Esophagus muscularis mucosa (tissue), 4 donors: ENCODE results near the gene LIPC. TPM values are rescaled to one million over a fixed set of nuclear protein-coding genes. Genes with fewer than 3 reads are reported as not detected.

Experiments
- DNase-seq: peaks from one replicate; pipeline ENCODE4 v3.0.0-alpha.2; 2017; ENCODE audit errors: extremely low spot score
- H3K27ac ChIP-seq, 4 donors: fragments of 200-600 bp; sonication (generic); replicated peaks in 1 of 4; 1 replicate in 3 of 4; 2 replicates in 1 of 4; pipeline ENCODE4 v1.5.1; 2016 to 2019; ENCODE audit warnings: mild to moderate bottlenecking in 1 of 4
- H3K27me3 ChIP-seq, 4 donors: fragments of 200-600 bp; sonication (generic); one replicate each; pipeline versions ENCODE4 v1.5.1 to v1.6.0; 2016 to 2019
- H3K36me3 ChIP-seq, 4 donors: fragments of 200-600 bp; sonication (generic); one replicate each; pipeline ENCODE4 v1.5.1; 2016 to 2019
- H3K4me1 ChIP-seq, 4 donors: fragments of 200-600 bp; sonication (generic); one replicate each; pipeline ENCODE4 v1.5.1; 2016 to 2019
- H3K4me3 ChIP-seq, 4 donors: fragments of 200-600 bp; sonication (generic); 1 replicate in 2 of 4; 2 replicates in 2 of 4; pipeline ENCODE4 v1.5.1; 2016 to 2019; ENCODE audit warnings: mild to moderate bottlenecking in 4 of 4, moderate library complexity in 1 of 4
- H3K9me3 ChIP-seq, 4 donors: fragments of 200-600 bp; sonication (generic); 1 replicate in 3 of 4; 2 replicates in 1 of 4; pipeline ENCODE4 v1.5.1; 2016 to 2019
- EP300 ChIP-seq: sonication (generic); formaldehyde crosslinking; IDR thresholded peaks from one replicate; pipeline ENCODE4 v1.6.1; 2017; ENCODE audit warnings: antibody characterized with exemption
- POLR2A ChIP-seq: fragments of 450-650 bp; IDR thresholded peaks from one replicate; pipeline ENCODE4 v1.6.1; 2017; ENCODE audit warnings: antibody characterized with exemption, moderate library complexity, mild to moderate bottlenecking, low read depth
- POLR2AphosphoS5 ChIP-seq, 2 donors: sonication (generic); formaldehyde crosslinking; IDR thresholded peaks; one replicate each; pipeline ENCODE4 v1.6.1; 2017; ENCODE audit warnings: antibody characterized with exemption in 2 of 2
- WGBS: methylation state at CpG from one replicate; pipeline ENCODE4 v1.1.5; 2018; 5-methylcytosine and 5-hydroxymethylcytosine counted together
- intact Hi-C: fragments of 100-400 bp; cut with DNase I; formaldehyde crosslinking; loops from one replicate; pipeline ENCODE4 v1.15.1; 2023
- total RNA-seq, 4 donors: library from RNA; depleted of rRNA; stranded (reverse); fragments of >200 nt; gene quantifications; one replicate each; pipeline versions ENCODE4 v1.1.0 to v1.2.1, GENCODE V29; 2016
- TF ChIP-seq, protein P1 (sequence below), 3 experiments: fragments of 200-600 bp in 2 of 3; fragments of 450-650 bp in 1 of 3; sonication (generic) in 2 of 3; IDR thresholded peaks; one replicate each; pipeline ENCODE4 v1.5.1; 2017 to 2019; ENCODE audit warnings: antibody characterized with exemption in 3 of 3, mild to moderate bottlenecking in 2 of 3, moderate library complexity in 1 of 3

Gene LIPC
- total RNA-seq, 4 donors from 2014 or later = 0.06 to 0.63 (median 0.37) TPM

DNA sequence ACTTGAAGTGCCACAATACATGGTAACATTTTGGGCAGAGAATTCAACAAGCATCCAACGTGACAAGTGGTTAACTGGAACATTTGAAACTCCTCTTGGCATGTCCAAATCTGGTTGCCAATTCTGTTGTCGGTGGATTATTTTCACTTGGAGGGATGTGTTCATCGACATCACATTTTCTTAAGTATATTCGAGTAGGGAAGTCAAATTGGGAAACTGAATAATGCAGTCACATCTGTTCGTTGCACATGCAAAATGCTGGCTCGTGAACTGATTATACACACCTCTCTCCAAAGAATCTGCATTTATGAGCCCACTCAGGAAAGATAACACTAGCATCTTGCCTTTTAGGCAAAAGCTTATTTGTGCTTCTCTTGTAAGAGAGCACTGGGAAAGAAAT is 139.7 kb downstream of the LIPC start:
- intact Hi-C loops = no loop called here
- H3K36me3 ChIP-seq = no peaks in the 10 kb centered on the region
- no peak overlapping the region for H3K4me3 ChIP-seq
- H3K27ac ChIP-seq = no peak overlapping the region
- no peaks in the 10 kb centered on the region for H3K4me1 ChIP-seq
- TF ChIP-seq EP300 (no peak), POLR2A (no peak), POLR2AphosphoS5 (IDR thresholded peaks at IDR 0.05) (no peak)
- TF ChIP-seq, protein P1, sequence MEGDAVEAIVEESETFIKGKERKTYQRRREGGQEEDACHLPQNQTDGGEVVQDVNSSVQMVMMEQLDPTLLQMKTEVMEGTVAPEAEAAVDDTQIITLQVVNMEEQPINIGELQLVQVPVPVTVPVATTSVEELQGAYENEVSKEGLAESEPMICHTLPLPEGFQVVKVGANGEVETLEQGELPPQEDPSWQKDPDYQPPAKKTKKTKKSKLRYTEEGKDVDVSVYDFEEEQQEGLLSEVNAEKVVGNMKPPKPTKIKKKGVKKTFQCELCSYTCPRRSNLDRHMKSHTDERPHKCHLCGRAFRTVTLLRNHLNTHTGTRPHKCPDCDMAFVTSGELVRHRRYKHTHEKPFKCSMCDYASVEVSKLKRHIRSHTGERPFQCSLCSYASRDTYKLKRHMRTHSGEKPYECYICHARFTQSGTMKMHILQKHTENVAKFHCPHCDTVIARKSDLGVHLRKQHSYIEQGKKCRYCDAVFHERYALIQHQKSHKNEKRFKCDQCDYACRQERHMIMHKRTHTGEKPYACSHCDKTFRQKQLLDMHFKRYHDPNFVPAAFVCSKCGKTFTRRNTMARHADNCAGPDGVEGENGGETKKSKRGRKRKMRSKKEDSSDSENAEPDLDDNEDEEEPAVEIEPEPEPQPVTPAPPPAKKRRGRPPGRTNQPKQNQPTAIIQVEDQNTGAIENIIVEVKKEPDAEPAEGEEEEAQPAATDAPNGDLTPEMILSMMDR (IDR thresholded peaks at IDR 0.05) = no peak
- H3K9me3 ChIP-seq = no peaks in the 10 kb centered on the region
- DNase-seq = peak; percentile 70
- whole genome bisulfite sequencing = 77% methylated on average over 6 of the region's 6 CpGs
- H3K27me3 ChIP-seq = no peaks in the 10 kb centered on the region

DNA sequence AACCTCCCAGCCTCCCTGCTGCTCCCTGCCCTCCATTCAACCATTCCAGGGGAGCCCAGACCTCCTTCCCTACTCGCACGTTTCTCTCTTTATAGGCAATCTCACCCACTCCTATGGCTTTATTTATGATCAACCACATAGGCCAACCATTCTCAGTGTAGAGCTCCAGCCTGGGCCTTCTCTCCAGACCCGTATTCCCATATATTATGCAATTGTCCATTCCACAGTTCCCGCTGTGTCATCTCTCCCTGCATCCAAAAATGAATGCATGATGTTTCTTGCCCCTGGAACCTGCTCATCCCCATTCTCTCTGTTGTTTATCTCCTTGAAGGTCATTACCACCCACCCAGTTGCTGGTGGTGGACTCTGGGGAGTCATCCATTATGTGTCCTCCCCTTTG is 140.7 kb downstream of the LIPC start:
- Histone ChIP-seq H3K9me3 (no peaks in the 10 kb centered on the region), H3K36me3 (no peaks in the 10 kb centered on the region), H3K27ac (no peak overlapping the region), H3K27me3 (no peaks in the 10 kb centered on the region), H3K4me1 (no peaks in the 10 kb centered on the region), H3K4me3 (no peak overlapping the region)
- DNase-seq = peak; percentile 80
- TF ChIP-seq EP300 (no peak), POLR2A (no peak), POLR2AphosphoS5 (IDR thresholded peaks at IDR 0.05) (no peak)
- TF ChIP-seq, protein P1 (IDR thresholded peaks at IDR 0.05) = no peak
- 84% methylated on average over 4 of the region's 4 CpGs for WGBS
- intact Hi-C loops = no loop called here

DNA sequence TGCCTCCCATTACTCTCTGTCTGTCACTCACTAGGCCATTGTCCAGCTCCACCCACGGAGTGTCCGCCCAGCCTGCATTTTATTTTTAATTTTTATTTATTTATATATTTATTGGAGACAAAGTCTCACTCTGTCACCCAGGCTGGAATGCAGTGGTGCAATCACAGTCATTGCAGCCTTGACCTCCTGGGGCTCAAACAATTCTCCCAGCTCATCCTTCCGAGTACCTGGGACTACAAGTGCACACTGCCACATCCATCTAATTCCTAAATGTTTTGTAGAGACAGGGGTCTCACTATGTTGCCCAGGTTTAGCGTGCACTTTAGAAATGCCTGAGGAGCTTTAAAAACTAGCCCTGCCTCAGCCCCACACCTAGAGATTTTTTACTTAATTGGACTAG is 141.5 kb downstream of the LIPC start:
- 95% methylated on average over 4 of the region's 4 CpGs for WGBS

DNA sequence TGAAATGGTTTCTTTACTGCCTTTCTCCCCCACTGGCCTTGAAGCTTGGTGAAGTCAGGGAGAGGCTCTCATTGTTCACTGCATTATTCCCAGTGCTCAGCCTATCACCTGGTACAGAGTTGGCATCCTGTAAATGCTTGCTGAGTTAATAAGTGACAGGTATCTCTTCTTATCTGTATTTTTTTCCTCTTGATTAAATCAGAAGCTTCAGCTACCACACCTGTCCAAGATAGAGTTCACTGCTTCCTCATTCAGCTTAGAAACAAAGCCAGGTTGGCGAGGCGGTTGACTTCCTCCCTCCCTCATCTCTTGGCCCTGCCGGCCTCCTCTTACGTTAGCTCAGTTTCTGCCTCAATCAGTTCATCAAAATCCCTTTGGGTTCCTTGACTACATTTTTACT is 142.8 kb downstream of the LIPC start:
- DNase-seq = no peak
- Histone ChIP-seq H3K27ac (no peak overlapping the region), H3K4me3 (no peak overlapping the region), H3K36me3 (no peaks in the 10 kb centered on the region), H3K4me1 (no peaks in the 10 kb centered on the region), H3K9me3 (no peaks in the 10 kb centered on the region), H3K27me3 (no peaks in the 10 kb centered on the region)
- intact Hi-C loops = no loop called here
- WGBS = 80% methylated on average over 4 of the region's 4 CpGs
- TF ChIP-seq POLR2A = no peak
- TF ChIP-seq, protein P1 (IDR thresholded peaks at IDR 0.05) = no peak
- no peak for TF ChIP-seq POLR2AphosphoS5 (IDR thresholded peaks at IDR 0.05)
- TF ChIP-seq EP300 = no peak

More for the DNA sequence above, 141.5 kb downstream of the LIPC start:
- no peak for DNase-seq
- Histone ChIP-seq H3K4me1 (no peaks in the 10 kb centered on the region), H3K9me3 (no peaks in the 10 kb centered on the region), H3K27me3 (no peaks in the 10 kb centered on the region), H3K27ac (no peak overlapping the region), H3K4me3 (no peak overlapping the region), H3K36me3 (no peaks in the 10 kb centered on the region)
- intact Hi-C loops = no loop called here
- TF ChIP-seq POLR2A = no peak
- no peak for TF ChIP-seq EP300
- no peak for TF ChIP-seq POLR2AphosphoS5 (IDR thresholded peaks at IDR 0.05)
- TF ChIP-seq, protein P1 (IDR thresholded peaks at IDR 0.05) = no peak

DNA sequence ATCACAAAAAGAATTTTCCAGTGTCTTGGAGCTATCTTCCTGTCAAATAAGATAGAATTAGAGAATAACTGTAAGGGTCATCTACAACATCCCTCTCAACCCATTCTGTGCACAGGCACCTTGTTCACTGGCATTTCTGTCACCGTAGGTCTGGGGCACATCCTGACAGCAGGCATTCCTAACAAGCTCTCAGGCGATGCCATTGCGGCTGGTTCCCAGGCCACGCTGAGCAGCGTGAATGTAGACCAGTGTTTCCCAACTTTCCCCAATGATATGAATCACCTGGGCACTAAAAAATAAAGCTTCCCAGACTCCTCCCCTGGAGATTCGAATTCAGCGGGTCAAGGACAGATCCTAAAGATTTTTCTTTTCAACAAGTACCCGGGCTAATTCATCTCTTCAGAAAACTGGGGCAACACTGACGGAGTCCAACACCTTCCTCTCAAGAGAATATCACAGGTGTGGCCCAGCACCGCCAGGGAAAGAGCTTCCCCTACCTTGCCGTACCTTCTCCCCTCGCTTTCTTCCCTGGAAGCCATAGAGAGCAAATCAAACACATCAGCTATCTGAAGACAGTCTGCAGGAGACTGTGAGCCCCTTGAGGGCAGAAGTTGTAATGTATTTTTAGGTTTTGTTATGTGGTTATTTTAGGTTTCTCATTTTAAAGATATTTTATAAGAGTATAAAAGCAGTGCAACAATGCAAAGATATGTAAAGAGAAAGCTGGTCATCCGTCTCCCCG is 143.4 kb downstream of the LIPC start:
- Histone ChIP-seq H3K27me3 (no peaks in the 10 kb centered on the region), H3K4me1 (no peaks in the 10 kb centered on the region), H3K36me3 (no peaks in the 10 kb centered on the region), H3K9me3 (no peaks in the 10 kb centered on the region), H3K27ac (no peak overlapping the region), H3K4me3 (no peak overlapping the region)
- intact Hi-C loops = no loop called here
- TF ChIP-seq POLR2AphosphoS5 (IDR thresholded peaks at IDR 0.05) (no peak), EP300 (no peak), POLR2A (no peak)
- TF ChIP-seq, protein P1 (IDR thresholded peaks at IDR 0.05) = no peak
- no peak for DNase-seq
- 92% methylated on average over 14 of the region's 14 CpGs for WGBS
